ENCODE measurements around the gene TSC22D3. TPM values are rescaled to one million over a fixed set of nuclear protein-coding genes. Genes with fewer than 3 reads are reported as not detected.

Gene TSC22D3
- total RNA-seq, 4 donors from 2014 or later = 101 to 786 (median 475) TPM

DNA sequence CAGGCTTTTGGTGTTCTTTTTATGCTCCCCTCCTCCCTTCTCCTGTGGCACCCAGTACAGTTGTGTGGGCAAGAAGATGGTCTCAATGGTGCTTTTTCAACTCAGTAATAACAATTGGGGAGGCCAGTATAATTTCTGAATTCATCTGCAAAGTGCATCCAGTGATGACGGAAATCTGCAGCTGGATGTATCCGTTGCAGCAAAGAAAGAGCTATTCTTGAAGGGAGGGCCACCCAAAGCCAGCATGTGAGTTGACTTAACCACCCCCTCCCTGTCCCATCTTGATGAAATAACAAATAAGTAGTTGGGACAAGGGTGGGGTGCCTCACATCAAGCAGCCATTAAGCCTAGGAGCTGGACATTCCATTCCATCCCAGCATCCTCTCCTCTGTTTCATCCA lies 30.7 kb downstream of the TSC22D3 start:
- Histone ChIP-seq H3K27me3 (no peaks in the 10 kb centered on the region), H3K4me3 (no peak overlapping the region), H3K36me3 (no peaks in the 10 kb centered on the region), H3K9me3 (no peaks in the 10 kb centered on the region), H3K4me1 (peaks cover 12 to 15% of the 10 kb centered on the region in 2 donors), H3K27ac (peak overlapping the region in 1 of 2 donors; percentile 93)
- DNase-seq = no peak
- intact Hi-C loops (cut with DNase I; ENCODE audit: low total_unique reads) = no loop called here
- TF ChIP-seq POLR2A (IDR thresholded peaks at IDR 0.05) = no peak
- TF ChIP-seq, protein P1, sequence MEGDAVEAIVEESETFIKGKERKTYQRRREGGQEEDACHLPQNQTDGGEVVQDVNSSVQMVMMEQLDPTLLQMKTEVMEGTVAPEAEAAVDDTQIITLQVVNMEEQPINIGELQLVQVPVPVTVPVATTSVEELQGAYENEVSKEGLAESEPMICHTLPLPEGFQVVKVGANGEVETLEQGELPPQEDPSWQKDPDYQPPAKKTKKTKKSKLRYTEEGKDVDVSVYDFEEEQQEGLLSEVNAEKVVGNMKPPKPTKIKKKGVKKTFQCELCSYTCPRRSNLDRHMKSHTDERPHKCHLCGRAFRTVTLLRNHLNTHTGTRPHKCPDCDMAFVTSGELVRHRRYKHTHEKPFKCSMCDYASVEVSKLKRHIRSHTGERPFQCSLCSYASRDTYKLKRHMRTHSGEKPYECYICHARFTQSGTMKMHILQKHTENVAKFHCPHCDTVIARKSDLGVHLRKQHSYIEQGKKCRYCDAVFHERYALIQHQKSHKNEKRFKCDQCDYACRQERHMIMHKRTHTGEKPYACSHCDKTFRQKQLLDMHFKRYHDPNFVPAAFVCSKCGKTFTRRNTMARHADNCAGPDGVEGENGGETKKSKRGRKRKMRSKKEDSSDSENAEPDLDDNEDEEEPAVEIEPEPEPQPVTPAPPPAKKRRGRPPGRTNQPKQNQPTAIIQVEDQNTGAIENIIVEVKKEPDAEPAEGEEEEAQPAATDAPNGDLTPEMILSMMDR (IDR thresholded peaks at IDR 0.05) = no peak

DNA sequence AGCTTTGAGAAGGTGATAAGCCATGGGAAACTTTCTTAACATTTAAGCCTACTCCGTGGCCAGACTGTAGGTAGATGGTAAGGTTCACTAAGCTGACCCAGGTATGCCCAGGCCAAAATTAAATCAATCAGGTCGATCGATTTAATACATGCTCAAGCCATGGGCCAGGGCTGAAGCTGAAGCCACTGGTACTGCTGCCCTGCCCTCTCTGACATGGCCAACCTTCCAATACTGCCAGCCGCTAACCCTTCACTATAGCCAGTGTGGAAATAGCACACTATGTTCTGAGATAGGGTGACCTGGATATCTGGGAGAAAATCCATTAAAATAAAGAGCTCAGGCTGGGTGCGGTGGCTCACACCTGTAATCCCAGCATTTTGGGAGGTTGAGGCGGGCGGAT lies 31.6 kb downstream of the TSC22D3 start:
- Histone ChIP-seq H3K9me3 (no peaks in the 10 kb centered on the region), H3K4me3 (no peak overlapping the region), H3K27me3 (no peaks in the 10 kb centered on the region), H3K4me1 (peaks cover 12 to 15% of the 10 kb centered on the region in 2 donors), H3K36me3 (no peaks in the 10 kb centered on the region), H3K27ac (peak overlapping the region; percentile 93 to 95)
- intact Hi-C loops (cut with DNase I; ENCODE audit: low total_unique reads) = no loop called here
- TF ChIP-seq, protein P1 (IDR thresholded peaks at IDR 0.05) = no peak
- no peak for TF ChIP-seq POLR2A (IDR thresholded peaks at IDR 0.05)
- DNase-seq = no peak

DNA sequence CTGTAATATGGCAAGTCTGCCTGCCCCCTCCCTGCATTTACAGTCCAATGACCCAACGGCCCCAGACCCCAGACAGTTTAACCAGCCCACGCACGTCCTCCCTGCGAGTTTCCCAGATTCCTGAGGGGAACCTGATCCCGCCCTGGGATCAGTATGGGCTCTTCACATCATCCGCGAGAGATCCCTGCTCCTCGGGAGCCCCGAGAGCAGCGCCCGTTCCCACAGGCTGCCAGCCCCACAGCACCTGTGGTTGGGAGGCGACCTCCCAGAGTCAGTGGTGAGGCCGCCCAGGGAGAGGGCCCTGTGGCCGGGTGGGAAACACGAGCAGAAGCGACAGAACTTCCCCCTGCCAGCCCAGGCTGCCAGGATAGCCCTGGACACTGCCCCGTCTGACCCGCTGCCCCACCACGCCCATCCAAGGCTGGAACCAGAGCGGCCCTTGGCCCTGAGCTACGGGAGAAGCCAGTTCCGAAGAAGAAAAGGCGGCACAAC lies 32.8 kb downstream of the TSC22D3 start:
- H3K4me3 ChIP-seq = peak overlapping the region in 1 of 2 donors; percentile 17

DNA sequence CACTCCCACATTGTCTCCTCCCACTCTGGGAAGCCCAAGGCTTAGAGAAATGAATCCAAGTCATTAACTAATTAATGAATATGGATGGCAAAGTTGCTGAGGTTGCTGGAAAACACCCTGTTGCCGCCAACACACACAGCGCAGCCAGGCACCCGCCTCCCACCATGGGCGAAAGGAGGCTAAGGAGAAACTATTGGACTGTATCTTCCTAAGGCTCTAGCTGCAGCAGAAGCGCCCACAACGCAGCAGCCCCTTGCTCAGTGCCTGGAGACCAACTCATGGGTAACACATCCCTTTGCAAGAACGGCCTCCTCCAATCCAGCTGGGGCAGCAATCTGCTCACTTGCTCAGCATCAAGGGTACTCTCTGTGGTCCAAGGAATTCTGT lies 34.2 kb downstream of the TSC22D3 start:
- Histone ChIP-seq H3K4me1 (peaks cover 12 to 15% of the 10 kb centered on the region in 2 donors), H3K36me3 (no peaks in the 10 kb centered on the region), H3K27me3 (no peaks in the 10 kb centered on the region), H3K27ac (peak overlapping the region; percentile 93 to 95), H3K4me3 (no peak overlapping the region), H3K9me3 (no peaks in the 10 kb centered on the region)
- no peak for TF ChIP-seq POLR2A (IDR thresholded peaks at IDR 0.05)
- TF ChIP-seq, protein P1 (IDR thresholded peaks at IDR 0.05) = no peak
- DNase-seq = no peak
- intact Hi-C loops (cut with DNase I; ENCODE audit: low total_unique reads) = no loop called here

More for the DNA sequence above, 32.8 kb downstream of the TSC22D3 start:
- no peaks in the 10 kb centered on the region for H3K36me3 ChIP-seq
- peaks cover 12 to 15% of the 10 kb centered on the region in 2 donors for H3K4me1 ChIP-seq
- H3K27me3 ChIP-seq = no peaks in the 10 kb centered on the region
- intact Hi-C loops (cut with DNase I; ENCODE audit: low total_unique reads) = no loop called here
- TF ChIP-seq, protein P1 (IDR thresholded peaks at IDR 0.05) = no peak
- TF ChIP-seq POLR2A (IDR thresholded peaks at IDR 0.05) = no peak
- H3K9me3 ChIP-seq = no peaks in the 10 kb centered on the region
- DNase-seq = peak; percentile 30 to 31
- H3K27ac ChIP-seq = peak overlapping the region; percentile 93 to 95

DNA sequence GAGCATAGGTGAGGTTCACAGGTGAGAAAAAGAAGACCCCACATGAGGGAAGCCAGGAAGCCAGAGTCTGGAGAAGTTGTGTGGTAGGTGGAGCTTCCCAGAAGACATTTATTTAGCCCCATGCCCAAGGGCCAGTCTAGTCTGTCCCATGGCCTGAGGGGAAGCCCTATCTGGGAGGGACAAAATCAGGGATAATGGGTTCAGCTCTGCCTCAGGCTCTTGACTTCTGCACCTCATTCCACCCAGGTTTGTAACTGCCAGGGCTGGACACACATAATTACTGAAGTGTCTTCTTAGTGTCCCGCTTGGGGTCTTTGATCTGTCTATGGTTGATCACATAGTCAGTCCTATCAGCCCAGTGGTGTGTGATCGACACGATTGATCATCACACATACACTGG lies 36.0 kb downstream of the TSC22D3 start:
- H3K36me3 ChIP-seq = no peaks in the 10 kb centered on the region
- peaks cover 12 to 15% of the 10 kb centered on the region in 2 donors for H3K4me1 ChIP-seq
- no peak for DNase-seq
- H3K4me3 ChIP-seq = no peak overlapping the region
- no peaks in the 10 kb centered on the region for H3K9me3 ChIP-seq
- intact Hi-C loops (cut with DNase I; ENCODE audit: low total_unique reads) = no loop called here
- H3K27me3 ChIP-seq = no peaks in the 10 kb centered on the region
- peak overlapping the region; percentile 93 to 95 for H3K27ac ChIP-seq
- TF ChIP-seq, protein P1 (IDR thresholded peaks at IDR 0.05) = no peak
- TF ChIP-seq POLR2A (IDR thresholded peaks at IDR 0.05) = no peak

Measured in uterus (tissue), 4 donors.